ENCODE results near the gene SEPTIN5. TPM values are rescaled to one million over a fixed set of nuclear protein-coding genes. Genes with fewer than 3 reads are reported as not detected.

The SEPTIN5 gene
- total RNA-seq, 1 experiment from 2014 or later, result 2.0 TPM

DNA sequence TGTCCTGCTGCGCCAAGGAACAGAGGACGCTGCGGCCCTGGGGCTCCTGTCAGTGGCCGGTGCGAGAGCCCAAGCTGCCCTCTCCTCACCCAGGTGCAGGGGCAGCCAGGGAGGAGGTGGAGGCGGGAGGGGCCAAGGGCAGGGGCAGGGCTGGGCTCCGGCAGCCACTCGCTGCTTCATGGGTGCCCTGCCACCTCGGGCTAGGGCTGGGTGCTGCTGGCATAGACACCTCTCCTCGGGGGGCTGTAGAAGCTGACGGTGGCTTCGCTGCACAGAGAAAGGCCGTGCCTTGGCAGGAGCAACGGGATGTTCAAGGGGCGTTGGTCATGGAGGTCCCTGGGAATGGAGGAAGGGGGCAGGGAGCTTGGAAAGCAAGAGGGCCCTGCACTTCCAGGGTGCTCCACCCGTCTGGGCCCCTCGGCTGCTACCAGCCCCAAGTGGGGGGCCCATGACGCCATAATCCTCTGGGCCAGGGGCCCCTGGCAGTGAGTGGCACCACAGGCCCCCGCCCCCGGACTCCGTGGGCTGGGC, 44.7 kb downstream of the SEPTIN5 start:
- CTCF ChIA-PET, result interaction anchor here (0.7 to 2.2 kb wide), 3 partner anchors 18 to 322 kb away, joined by 3 to 9 read pairs (median 5); no protein-coding TSS in a partner anchor
- TF ChIP-seq, protein P1, sequence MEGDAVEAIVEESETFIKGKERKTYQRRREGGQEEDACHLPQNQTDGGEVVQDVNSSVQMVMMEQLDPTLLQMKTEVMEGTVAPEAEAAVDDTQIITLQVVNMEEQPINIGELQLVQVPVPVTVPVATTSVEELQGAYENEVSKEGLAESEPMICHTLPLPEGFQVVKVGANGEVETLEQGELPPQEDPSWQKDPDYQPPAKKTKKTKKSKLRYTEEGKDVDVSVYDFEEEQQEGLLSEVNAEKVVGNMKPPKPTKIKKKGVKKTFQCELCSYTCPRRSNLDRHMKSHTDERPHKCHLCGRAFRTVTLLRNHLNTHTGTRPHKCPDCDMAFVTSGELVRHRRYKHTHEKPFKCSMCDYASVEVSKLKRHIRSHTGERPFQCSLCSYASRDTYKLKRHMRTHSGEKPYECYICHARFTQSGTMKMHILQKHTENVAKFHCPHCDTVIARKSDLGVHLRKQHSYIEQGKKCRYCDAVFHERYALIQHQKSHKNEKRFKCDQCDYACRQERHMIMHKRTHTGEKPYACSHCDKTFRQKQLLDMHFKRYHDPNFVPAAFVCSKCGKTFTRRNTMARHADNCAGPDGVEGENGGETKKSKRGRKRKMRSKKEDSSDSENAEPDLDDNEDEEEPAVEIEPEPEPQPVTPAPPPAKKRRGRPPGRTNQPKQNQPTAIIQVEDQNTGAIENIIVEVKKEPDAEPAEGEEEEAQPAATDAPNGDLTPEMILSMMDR (IDR thresholded peaks at IDR 0.05; ENCODE audit: unreplicated experiment), result no peak
- DNase-seq (ENCODE audit: unreplicated experiment), result no peak
- H3K4me1 Mint-ChIP-seq (ENCODE audit: insufficient read depth, unreplicated experiment), result peaks cover 9% of the 10 kb centered on the region
- POLR2A ChIA-PET, result interaction anchor here (0.8 kb wide), 1 partner anchor 32 kb away, joined by 3 read pairs; no protein-coding TSS in a partner anchor
- no peak overlapping the region for H3K4me3 Mint-ChIP-seq (ENCODE audit: unreplicated experiment)
- no peaks in the 10 kb centered on the region for H3K9me3 Mint-ChIP-seq (ENCODE audit: unreplicated experiment)
- H3K36me3 Mint-ChIP-seq (ENCODE audit: insufficient read depth, unreplicated experiment), result peaks cover 6% of the 10 kb centered on the region
- H3K27ac Mint-ChIP-seq (ENCODE audit: low read depth, unreplicated experiment), result no peak overlapping the region
- H3K27me3 Mint-ChIP-seq (ENCODE audit: insufficient read depth, unreplicated experiment), result peaks cover 23% of the 10 kb centered on the region
- no TSS peak for BruUV-seq (replicated peaks)
- intact Hi-C loops (cut with micrococcal nuclease), result no loop called here

- BruUV-seq (replicated peaks), result no TSS peak
- H3K4me3 Mint-ChIP-seq (ENCODE audit: unreplicated experiment), result no peak overlapping the region
- peaks cover 9% of the 10 kb centered on the region for H3K4me1 Mint-ChIP-seq (ENCODE audit: insufficient read depth, unreplicated experiment)
Measured at GRCh38 chr22:19759427-19760057, 45.2 kb downstream of the SEPTIN5 start.

GRCh38 chr22:19760058-19760950, 46.0 kb downstream of the SEPTIN5 start, which contains the start of gene TBX1:
Gene TBX1, plus strand, starts transcription at chr22:19760778. Its CDS starts 66 bp downstream, at chr22:19760844.
- POLR2A ChIA-PET, result no interaction called here
- H3K27ac Mint-ChIP-seq (ENCODE audit: low read depth, unreplicated experiment), result no peak within 1 kb of the TSS
- intact Hi-C loops (cut with micrococcal nuclease), result no loop called here
- H3K4me3 Mint-ChIP-seq (ENCODE audit: unreplicated experiment), result no peak within 1 kb of the TSS
- peaks cover 9% of the 10 kb centered on the region for H3K4me1 Mint-ChIP-seq (ENCODE audit: insufficient read depth, unreplicated experiment)
- H3K36me3 Mint-ChIP-seq (ENCODE audit: insufficient read depth, unreplicated experiment), result peaks cover 6% of the 10 kb centered on the region
- TF ChIP-seq, protein P1 (IDR thresholded peaks at IDR 0.05; ENCODE audit: unreplicated experiment), result no peak
- H3K27me3 Mint-ChIP-seq (ENCODE audit: insufficient read depth, unreplicated experiment), result peaks cover 16% of the 10 kb centered on the region
- BruUV-seq (replicated peaks), result no TSS peak
- CTCF ChIA-PET, result interaction anchor here (0.6 to 0.8 kb wide), 2 partner anchors 17 to 20 kb away, joined by 3 to 5 read pairs; no protein-coding TSS in a partner anchor
- no peaks in the 10 kb centered on the region for H3K9me3 Mint-ChIP-seq (ENCODE audit: unreplicated experiment)
- no peak for DNase-seq (ENCODE audit: unreplicated experiment)

More at GRCh38 chr22:19759427-19760057, 45.2 kb downstream of the SEPTIN5 start:
- no peak for DNase-seq (ENCODE audit: unreplicated experiment)
- ChIA-PET CTCF (interaction anchor here (0.6 to 2.2 kb wide), 4 partner anchors 17 to 323 kb away, joined by 3 to 9 read pairs (median 4); no protein-coding TSS in a partner anchor), POLR2A (no interaction called here)
- TF ChIP-seq, protein P1 (IDR thresholded peaks at IDR 0.05; ENCODE audit: unreplicated experiment), result no peak
- intact Hi-C loops (cut with micrococcal nuclease), result no loop called here
- H3K27me3 Mint-ChIP-seq (ENCODE audit: insufficient read depth, unreplicated experiment), result peaks cover 17% of the 10 kb centered on the region
- H3K36me3 Mint-ChIP-seq (ENCODE audit: insufficient read depth, unreplicated experiment), result peaks cover 6% of the 10 kb centered on the region
- H3K9me3 Mint-ChIP-seq (ENCODE audit: unreplicated experiment), result no peaks in the 10 kb centered on the region
- H3K27ac Mint-ChIP-seq (ENCODE audit: low read depth, unreplicated experiment), result no peak overlapping the region
